GM21423 (cell line): ENCODE results near the gene UBE2S.

Source experiments
- ATAC-seq: cut with Tn5 transposase; IDR thresholded peaks from one replicate; pipeline ENCODE4 v1.9.1; 2021; ENCODE audit warnings: mild to moderate bottlenecking, moderate library complexity; ENCODE audit not compliant: unreplicated experiment

The UBE2S gene

GRCh38 chr19:55384920-55385723 is 22.5 kb downstream of the UBE2S start:
- peak; percentile 59 for ATAC-seq

GRCh38 chr19:55384131-55384919 is 23.3 kb downstream of the UBE2S start, which contains the start of gene TMEM238:
Gene TMEM238, minus strand, starts transcription at chr19:55384292. Its CDS starts 33 bp downstream, at chr19:55384259.
- no peak for ATAC-seq

- no peak for ATAC-seq
Measured at GRCh38 chr19:55383279-55384130, 24.1 kb downstream of the UBE2S start.

GRCh38 chr19:55382522-55383054 is 25.0 kb downstream of the UBE2S start:
- ATAC-seq, result no peak

- no peak for ATAC-seq
Measured at GRCh38 chr19:55382013-55382412, 25.6 kb downstream of the UBE2S start.

- ATAC-seq, result no peak
Measured at GRCh38 chr19:55379174-55379573, 28.4 kb downstream of the UBE2S start.

- no peak for ATAC-seq
Measured at GRCh38 chr19:55377356-55378131, 30.0 kb downstream of the UBE2S start.

GRCh38 chr19:55376241-55376933 is 31.2 kb downstream of the UBE2S start, which contains the start of gene TMEM190:
Gene TMEM190, plus strand, starts transcription at chr19:55376826. Its CDS starts 28 bp downstream, at chr19:55376854.
- no peak for ATAC-seq

- ATAC-seq, result no peak
Measured at GRCh38 chr19:55373993-55374757, 33.4 kb downstream of the UBE2S start.

DNA sequence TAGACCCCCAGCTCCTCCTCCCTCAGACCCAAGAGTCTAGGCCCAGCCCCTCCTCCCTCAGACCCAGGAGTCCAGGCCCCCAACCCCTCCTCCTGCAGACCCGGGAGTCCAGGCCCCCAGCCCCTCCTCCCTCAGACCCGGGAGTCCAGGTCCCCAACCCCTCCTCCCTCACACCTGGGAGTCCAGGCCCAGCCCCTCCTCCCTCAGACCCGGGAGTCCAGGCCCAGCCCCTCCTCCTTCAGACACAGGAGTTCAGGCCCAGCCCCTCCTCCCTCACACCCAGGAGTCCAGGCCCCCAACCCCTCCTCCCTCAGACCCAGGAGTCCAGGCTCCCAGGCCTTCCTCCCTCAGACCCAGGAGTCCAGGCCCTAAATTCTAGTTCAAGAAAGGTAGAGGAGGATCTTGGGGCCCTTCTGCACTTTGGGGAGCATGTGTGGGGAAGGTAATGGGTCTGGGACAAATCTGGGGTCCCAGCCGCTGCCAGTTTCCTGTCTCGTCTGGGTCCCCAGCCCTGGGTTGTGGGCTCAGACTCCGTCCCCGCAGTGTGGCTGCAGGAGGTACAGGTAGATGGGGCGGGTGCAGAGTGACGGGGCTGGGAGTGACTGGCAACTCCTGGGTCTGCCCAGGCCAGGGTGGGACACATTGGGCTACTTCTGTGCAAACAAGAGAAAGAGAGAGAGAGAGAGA is 34.1 kb downstream of the UBE2S start:
- ATAC-seq, result no peak

- ATAC-seq, result no peak
Measured at GRCh38 chr19:55372316-55373081, 35.1 kb downstream of the UBE2S start.

DNA sequence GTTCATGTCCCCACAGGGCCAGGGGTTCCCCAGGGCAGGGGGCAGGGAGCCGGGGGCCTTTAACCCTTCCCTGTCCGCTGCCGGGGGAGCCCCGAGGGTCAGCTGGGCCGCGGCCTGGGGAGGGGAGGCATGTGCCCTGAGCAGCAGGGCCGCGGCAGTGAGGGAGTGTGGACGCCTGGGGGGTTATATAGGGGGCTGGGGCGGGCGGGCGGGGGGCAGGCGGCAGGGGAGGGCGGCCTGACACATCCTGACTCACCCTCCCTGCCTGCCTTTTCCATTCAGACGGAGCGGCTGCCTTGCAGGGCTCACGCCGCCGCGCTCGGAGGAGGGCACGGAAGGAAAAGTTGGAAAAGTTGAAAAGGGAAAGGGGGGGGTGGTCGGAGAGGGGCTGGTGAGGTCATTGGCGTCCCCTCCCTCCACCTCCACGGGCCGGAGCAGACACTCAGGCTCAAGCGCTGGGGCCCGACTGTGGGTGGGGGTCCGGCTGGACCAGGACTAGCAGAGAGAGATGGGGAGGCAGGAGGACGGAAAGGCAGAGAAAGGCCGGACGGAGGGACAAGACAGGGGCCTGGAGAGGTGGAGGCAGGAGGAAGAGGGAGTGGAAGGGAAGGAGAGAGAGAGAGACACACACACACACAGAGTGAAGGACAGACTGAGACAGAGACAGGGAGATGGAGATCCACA is 37.1 kb downstream of the UBE2S start, which contains the start of gene IL11:
Gene IL11, minus strand, starts transcription at position 159 of the 684 bp plus-strand sequence. Its CDS starts 153 bp downstream, at position 6.
- no peak for ATAC-seq

DNA sequence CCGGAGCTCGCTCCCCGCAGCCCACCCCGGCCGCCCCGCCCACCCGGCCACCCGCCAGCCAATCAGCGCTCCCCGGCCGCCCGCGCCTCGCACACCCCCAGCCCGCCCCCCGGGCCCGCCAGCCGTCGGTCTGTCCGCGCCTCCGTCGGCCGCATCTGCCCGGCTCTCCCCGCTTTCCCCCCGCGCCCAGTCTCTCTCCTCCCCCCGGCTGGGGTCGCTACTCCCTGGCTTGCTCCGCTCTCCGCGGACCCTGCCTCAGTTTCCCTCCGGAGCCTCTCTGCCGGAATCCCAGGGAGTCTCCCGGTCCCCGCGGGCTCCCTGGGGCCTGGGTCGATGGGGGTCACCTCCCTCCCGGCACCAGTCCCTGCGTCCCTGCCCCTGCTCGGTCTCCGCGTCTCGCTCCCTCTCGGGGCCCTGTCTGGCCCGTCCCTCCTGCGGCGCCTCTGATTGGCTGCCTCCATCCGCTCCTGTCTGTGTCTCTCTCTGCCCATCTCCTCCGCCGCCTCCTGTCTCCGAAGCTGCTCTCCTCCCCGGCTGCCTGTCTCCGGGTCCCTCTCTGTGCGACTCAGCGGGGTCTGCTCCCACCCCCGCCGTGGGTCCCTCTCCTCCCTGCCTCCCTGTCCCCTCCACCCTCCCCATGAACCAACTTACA is 37.8 kb downstream of the UBE2S start:
- no peak for ATAC-seq

DNA sequence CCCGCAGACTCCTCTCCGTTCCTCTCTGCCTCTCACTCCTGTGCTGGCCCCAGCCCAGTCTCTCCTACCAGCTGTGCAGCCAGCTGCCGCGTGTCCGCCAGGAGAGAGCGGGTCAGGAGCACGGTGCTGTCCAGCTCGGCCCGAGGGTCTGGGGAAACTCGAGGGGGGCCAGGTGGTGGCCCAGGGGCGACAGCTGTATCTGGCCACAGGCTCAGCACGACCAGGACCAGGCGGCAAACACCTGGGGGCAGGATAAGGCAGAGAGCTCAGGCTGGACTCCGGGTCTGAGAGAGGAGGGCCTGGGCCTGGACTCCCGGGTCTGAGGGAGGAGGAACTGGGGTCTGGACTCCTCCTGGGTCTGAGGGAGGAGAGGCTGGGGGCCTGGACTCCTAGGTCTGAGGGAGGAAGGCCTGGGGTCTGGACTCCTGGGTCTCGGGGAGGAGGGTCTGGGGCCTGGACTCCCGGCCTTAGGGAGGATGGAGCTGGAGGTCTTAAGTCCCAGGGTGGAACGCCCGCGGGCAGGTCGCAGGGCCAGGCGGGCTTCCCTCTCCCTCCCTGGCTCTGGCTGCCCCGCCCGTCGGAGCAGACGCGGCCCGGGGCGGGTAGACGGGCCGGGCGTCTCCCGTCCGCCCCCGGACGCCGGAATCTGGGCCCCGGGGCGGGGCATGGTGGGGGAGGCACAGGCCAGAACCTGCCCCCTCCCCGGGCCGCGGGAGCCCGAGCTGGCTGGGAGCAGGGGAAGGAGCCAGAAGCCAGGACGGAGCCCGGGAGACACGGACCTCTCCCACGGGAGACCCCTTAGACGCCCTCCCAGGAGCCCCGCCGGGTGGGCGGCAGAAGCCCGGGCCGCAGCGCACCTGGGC is 38.7 kb downstream of the UBE2S start:
- ATAC-seq, result no peak

DNA sequence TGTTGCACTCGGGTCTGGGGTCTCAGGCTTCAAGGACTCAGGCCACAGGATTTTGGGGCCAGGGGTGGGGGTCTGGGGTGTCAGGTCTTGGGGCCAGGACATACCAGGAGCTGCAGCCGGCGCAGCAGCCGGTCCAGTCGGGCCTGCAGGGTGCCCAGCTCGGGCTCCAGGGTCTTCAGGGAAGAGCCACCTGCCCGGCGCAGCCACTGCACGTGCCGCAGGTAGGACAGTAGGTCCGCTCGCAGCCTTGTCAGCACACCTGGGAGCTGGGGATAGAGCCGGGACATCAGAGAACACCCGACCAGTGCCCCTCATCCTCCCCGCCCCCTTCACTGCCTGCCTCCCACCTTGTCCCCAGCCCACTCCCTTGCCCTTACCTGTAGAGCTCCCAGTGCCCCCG is 39.5 kb downstream of the UBE2S start:
- no peak for ATAC-seq
